ENCODE data around the gene FOXJ2.
"Not testable (repeated sequence)": the region's sequence is repeated elsewhere in the genome, so short reads cannot be mapped to it uniquely, and the experiment has no call there.

The FOXJ2 gene

GRCh38 chr12:8012651-8013309, 19.7 kb upstream of the FOXJ2 start:
- no peaks in the 10 kb centered on the region for H3K4me1 Mint-ChIP-seq (ENCODE audit: low read depth)
- H3K36me3 Mint-ChIP-seq (ENCODE audit: low read depth) = no peaks in the 10 kb centered on the region
- no peak for DNase-seq (ENCODE audit: low spot score)
- H3K4me3 Mint-ChIP-seq = no peak overlapping the region
- H3K27me3 Mint-ChIP-seq (ENCODE audit: low read depth) = peaks cover 25% of the 10 kb centered on the region
- no peak overlapping the region for H3K27ac Mint-ChIP-seq
- no peaks in the 10 kb centered on the region for H3K9me3 Mint-ChIP-seq

- Mint-ChIP-seq H3K4me3 (no peak overlapping the region), H3K4me1 (ENCODE audit: low read depth) (no peaks in the 10 kb centered on the region), H3K36me3 (ENCODE audit: low read depth) (no peaks in the 10 kb centered on the region), H3K27ac (no peak overlapping the region), H3K27me3 (ENCODE audit: low read depth) (peaks cover 35% of the 10 kb centered on the region), H3K9me3 (no peaks in the 10 kb centered on the region)
- DNase-seq (ENCODE audit: low spot score) = no peak
These were observed 17.7 kb upstream of the FOXJ2 start for GRCh38 chr12:8014836-8015235.

- not testable (repeated sequence) for H3K4me3 Mint-ChIP-seq; H3K36me3 Mint-ChIP-seq (ENCODE audit: low read depth); H3K4me1 Mint-ChIP-seq (ENCODE audit: low read depth); H3K9me3 Mint-ChIP-seq; H3K27ac Mint-ChIP-seq; DNase-seq (ENCODE audit: low spot score)
- peaks cover 43% of the 10 kb centered on the region for H3K27me3 Mint-ChIP-seq (ENCODE audit: low read depth)
These were observed 14.3 kb upstream of the FOXJ2 start for GRCh38 chr12:8018213-8018612.

GRCh38 chr12:8018666-8019581, 13.6 kb upstream of the FOXJ2 start:
- Mint-ChIP-seq H3K27me3 (ENCODE audit: low read depth) (peaks cover 43% of the 10 kb centered on the region), H3K9me3 (no peaks in the 10 kb centered on the region), H3K36me3 (ENCODE audit: low read depth) (no peaks in the 10 kb centered on the region), H3K4me3 (peak overlapping the region; percentile 12), H3K4me1 (ENCODE audit: low read depth) (no peaks in the 10 kb centered on the region), H3K27ac (no peak overlapping the region)
- no peak for DNase-seq (ENCODE audit: low spot score)

DNA sequence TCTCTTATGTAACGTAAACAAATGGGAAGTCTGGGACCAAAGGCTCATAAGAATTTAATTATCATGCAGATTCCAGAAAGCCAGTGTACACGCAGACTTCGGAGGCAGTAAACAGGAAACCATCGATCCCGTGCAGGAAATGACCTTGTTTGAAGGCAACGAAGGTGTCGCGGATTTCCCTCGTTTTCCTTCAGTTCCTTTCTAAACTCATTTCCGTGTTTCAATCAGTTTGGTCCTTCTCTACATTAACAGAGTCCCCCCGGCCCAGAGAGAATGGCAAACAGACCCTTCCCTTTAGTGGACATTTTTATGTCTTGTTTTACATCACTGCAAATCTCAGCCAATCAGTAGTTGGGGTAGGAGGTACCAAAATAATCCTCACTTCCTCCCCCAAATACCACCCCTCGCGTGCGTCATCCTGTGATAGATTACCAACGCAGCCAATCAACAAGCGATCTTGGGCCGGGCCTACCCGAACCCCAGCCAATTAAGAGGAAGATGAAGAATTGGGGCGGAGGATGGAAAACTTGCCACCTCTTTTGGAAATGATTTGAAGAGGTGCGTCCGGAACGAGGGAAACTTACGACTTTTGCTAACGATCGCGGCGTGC, 6.1 kb upstream of the FOXJ2 start:
- no peaks in the 10 kb centered on the region for H3K36me3 Mint-ChIP-seq (ENCODE audit: low read depth)
- peak overlapping the region; percentile 100 for H3K27ac Mint-ChIP-seq
- no peaks in the 10 kb centered on the region for H3K27me3 Mint-ChIP-seq (ENCODE audit: low read depth)
- no peaks in the 10 kb centered on the region for H3K9me3 Mint-ChIP-seq
- H3K4me3 Mint-ChIP-seq = peak overlapping the region; percentile 90
- peaks cover 16% of the 10 kb centered on the region for H3K4me1 Mint-ChIP-seq (ENCODE audit: low read depth)
- peak; percentile 95 for DNase-seq (ENCODE audit: low spot score)

GRCh38 chr12:8027856-8028255, 4.7 kb upstream of the FOXJ2 start:
- Mint-ChIP-seq H3K9me3 (no peaks in the 10 kb centered on the region), H3K27me3 (ENCODE audit: low read depth) (no peaks in the 10 kb centered on the region), H3K36me3 (ENCODE audit: low read depth) (no peaks in the 10 kb centered on the region), H3K27ac (peak overlapping the region; percentile 100), H3K4me1 (ENCODE audit: low read depth) (peaks cover 20% of the 10 kb centered on the region), H3K4me3 (peak overlapping the region; percentile 72)
- no peak for DNase-seq (ENCODE audit: low spot score)

- no peak for DNase-seq (ENCODE audit: low spot score)
- H3K36me3 Mint-ChIP-seq (ENCODE audit: low read depth) = no peaks in the 10 kb centered on the region
- peak overlapping the region; percentile 36 for H3K4me3 Mint-ChIP-seq
- no peaks in the 10 kb centered on the region for H3K9me3 Mint-ChIP-seq
- H3K27ac Mint-ChIP-seq = no peak overlapping the region
- H3K27me3 Mint-ChIP-seq (ENCODE audit: low read depth) = no peaks in the 10 kb centered on the region
- peaks cover 21% of the 10 kb centered on the region for H3K4me1 Mint-ChIP-seq (ENCODE audit: low read depth)
These were observed 4.2 kb upstream of the FOXJ2 start for GRCh38 chr12:8028267-8028666.

DNA sequence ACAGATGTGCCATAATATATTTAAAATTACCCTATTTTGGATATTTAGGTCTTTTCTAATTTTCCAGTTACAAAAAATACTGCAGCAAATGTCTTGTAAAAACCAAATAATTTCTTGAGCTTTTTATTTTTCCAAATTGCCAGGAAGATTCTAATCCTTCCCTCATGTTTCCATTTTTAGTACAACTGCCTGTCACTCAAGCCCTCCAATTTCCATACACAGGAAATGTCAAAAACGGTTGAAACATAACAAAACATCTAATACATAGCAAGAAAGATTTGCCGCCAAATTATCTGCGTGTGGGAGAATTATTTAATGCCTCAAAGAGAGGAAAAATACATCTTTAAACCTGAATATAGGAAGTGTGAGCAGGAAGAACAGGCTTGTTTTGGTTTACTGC, 2.3 kb upstream of the FOXJ2 start:
- Mint-ChIP-seq H3K9me3 (no peaks in the 10 kb centered on the region), H3K27me3 (ENCODE audit: low read depth) (no peaks in the 10 kb centered on the region), H3K36me3 (ENCODE audit: low read depth) (peaks cover 4% of the 10 kb centered on the region), H3K27ac (no peak overlapping the region), H3K4me3 (no peak overlapping the region), H3K4me1 (ENCODE audit: low read depth) (peaks cover 37% of the 10 kb centered on the region)
- no peak for DNase-seq (ENCODE audit: low spot score)

GRCh38 chr12:8031017-8031416, 1.5 kb upstream of the FOXJ2 start:
- DNase-seq (ENCODE audit: low spot score); H3K27me3 Mint-ChIP-seq (ENCODE audit: low read depth); H3K9me3 Mint-ChIP-seq; H3K36me3 Mint-ChIP-seq (ENCODE audit: low read depth); H3K27ac Mint-ChIP-seq: not testable (repeated sequence)
- peaks cover 40% of the 10 kb centered on the region for H3K4me1 Mint-ChIP-seq (ENCODE audit: low read depth)
- H3K4me3 Mint-ChIP-seq = peak overlapping the region; percentile 50

GRCh38 chr12:8031872-8032241, 659 bp upstream of the FOXJ2 start:
- Mint-ChIP-seq H3K27me3 (ENCODE audit: low read depth) (no peaks in the 10 kb centered on the region), H3K9me3 (no peaks in the 10 kb centered on the region), H3K27ac (peak overlapping the region; percentile 66), H3K4me3 (peak overlapping the region; percentile 80), H3K36me3 (ENCODE audit: low read depth) (peaks cover 12% of the 10 kb centered on the region), H3K4me1 (ENCODE audit: low read depth) (peaks cover 39% of the 10 kb centered on the region)
- DNase-seq (ENCODE audit: low spot score) = no peak

DNA sequence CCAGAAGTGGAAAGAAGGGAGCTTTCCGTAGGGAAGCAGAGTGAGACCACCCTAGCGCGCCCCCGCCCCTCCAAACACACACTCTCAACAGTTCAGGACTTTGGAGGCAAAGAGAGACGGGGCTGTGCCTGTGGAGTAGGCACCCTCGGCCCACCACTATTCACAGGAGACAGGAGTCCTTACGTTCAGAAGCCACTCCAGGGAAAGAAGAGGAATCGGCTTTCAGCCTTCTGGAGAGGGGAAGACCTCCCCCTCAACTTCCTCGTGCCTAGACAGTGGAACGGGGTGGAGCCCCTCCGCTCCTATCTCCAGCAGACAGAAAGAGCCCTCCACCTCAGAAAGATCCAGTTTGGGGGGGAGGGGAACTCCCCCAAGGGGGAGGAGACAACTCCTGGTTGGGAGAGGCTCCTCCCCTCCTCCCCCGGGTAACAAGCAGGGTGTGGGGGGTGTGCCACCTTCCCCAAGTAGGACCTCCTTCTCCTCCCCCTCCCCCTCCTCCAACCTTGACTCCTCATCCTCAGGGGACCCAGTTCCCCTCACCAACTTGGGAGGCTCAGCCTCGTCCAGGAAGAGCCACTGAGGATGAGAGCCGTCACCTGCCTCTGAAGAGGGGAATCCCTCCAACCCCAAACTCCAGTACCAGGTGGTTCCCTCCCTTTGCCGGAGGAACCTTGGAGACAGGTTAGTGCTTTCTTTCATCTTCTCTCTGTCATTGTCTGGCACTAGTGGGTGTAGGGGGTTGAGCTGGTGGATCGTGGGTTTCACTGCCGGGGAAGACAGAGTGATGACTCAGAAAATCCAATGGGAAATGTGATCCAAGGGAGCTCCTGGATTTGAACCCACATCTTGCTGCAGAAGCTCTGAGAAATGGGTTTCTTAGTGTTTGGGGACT, 883 bp downstream of the FOXJ2 start:
- peak; percentile 25 for DNase-seq (ENCODE audit: low spot score)
- Mint-ChIP-seq H3K36me3 (ENCODE audit: low read depth) (peaks cover 13% of the 10 kb centered on the region), H3K4me3 (peak overlapping the region; percentile 91), H3K4me1 (ENCODE audit: low read depth) (peaks cover 46% of the 10 kb centered on the region), H3K27me3 (ENCODE audit: low read depth) (no peaks in the 10 kb centered on the region), H3K27ac (peak overlapping the region; percentile 78), H3K9me3 (no peaks in the 10 kb centered on the region)

DNA sequence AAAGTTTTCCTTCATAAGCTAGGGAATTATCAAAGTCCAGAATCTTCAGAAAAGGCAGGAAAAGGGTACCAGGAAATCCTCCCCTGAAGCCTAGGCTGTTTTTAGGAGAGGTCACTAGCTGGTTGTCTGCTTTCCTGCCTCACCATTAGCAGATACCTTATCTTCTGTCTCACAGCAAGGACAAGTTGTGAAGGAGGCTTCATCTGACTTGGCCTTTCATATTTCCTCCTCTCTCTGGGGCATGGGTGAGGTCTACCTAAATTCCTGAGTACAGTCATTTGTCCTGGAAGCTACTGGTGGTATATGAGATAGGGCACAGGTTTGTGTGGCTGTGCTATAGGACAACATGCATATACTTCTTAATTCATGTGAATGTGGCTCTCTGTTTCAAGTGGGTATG, 2.3 kb downstream of the FOXJ2 start:
- peak overlapping the region; percentile 4 for H3K27ac Mint-ChIP-seq
- no peaks in the 10 kb centered on the region for H3K9me3 Mint-ChIP-seq
- no peak for DNase-seq (ENCODE audit: low spot score)
- peaks cover 54% of the 10 kb centered on the region for H3K4me1 Mint-ChIP-seq (ENCODE audit: low read depth)
- H3K4me3 Mint-ChIP-seq = peak overlapping the region; percentile 91
- H3K36me3 Mint-ChIP-seq (ENCODE audit: low read depth) = peaks cover 13% of the 10 kb centered on the region
- H3K27me3 Mint-ChIP-seq (ENCODE audit: low read depth) = no peaks in the 10 kb centered on the region

DNA sequence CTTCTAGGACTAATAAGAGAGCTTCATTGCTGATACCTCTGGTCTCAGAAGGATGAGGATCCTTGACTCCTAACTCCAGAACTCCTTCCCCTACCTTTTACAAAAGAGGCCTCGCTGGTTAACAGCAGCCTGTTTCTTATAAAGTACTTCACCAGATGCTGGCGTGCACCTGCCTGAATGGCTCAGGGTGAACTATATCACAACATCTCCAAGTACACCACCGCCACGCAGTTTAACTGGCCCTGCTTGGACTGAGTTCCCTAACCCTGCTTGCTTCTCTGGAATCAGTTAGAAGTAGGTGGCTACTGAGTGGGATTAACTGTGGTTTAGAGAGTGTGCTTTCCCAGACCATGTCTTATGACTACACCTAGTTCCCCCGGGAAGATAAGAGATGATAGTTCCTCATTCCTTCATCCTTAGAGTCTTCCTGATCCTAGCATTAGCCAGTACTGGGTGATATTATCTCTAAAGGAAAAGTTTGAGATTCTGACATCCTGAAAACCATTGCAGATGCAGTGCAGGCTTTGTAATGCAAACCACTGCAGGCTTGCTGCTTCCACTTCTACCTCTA, 3.0 kb downstream of the FOXJ2 start:
- no peak for DNase-seq (ENCODE audit: low spot score)
- Mint-ChIP-seq H3K4me3 (no peak overlapping the region), H3K27me3 (ENCODE audit: low read depth) (no peaks in the 10 kb centered on the region), H3K27ac (no peak overlapping the region), H3K9me3 (no peaks in the 10 kb centered on the region), H3K36me3 (ENCODE audit: low read depth) (peaks cover 13% of the 10 kb centered on the region), H3K4me1 (ENCODE audit: low read depth) (peaks cover 54% of the 10 kb centered on the region)

Data from T-helper 2 cell treated with Interferon-gamma antibody and Interleukin-4, amounts not matched to agents 5 μg/mL and 100 μg/mL, for 36 hours (primary cell).